SW480 (cell line): ENCODE data around the gene CD40LG.
A peak's percentile ranks its signal among the peaks of the same experiment; 100 is the strongest.

ENCODE experiments used
- DNase-seq: peaks from one replicate; pipeline ENCODE4 v3.0.0-alpha.2; 2016; ENCODE audit warnings: low spot score

CD40LG gene

GRCh38 chrX:136652822-136653723 is 5.1 kb downstream of the CD40LG start:
- DNase-seq = no peak

DNA sequence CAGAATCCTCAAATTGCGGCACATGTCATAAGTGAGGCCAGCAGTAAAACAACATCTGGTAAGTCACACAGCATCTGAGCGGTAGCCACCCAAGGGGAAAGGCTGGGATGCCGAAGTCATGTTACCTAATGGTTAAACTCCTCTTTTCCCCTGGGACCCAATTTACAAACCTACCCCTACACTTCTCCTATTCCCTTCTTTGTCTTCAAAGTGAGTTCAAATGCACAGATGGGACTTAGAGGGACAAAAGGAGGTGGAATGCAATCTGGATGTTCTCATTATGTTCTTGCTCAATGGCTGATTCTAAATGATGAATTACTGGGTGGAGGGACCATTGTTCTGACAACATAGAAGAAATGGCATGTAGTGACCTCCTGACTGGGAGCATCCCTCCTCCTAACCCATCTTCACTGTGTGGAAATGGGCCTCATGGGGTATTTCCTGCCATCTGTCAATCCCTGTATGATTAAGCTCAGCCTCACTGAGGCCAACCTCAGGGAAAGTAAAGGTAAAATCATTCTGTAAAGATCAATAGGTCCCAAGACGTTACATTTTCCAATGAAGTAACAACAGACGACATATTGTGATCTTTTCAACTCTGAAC is 8.5 kb downstream of the CD40LG start:
- DNase-seq = no peak

- DNase-seq = no peak
Observed at GRCh38 chrX:136658151-136658550, 10.2 kb downstream of the CD40LG start.

- no peak for DNase-seq
Observed at GRCh38 chrX:136659174-136659573, 11.2 kb downstream of the CD40LG start.

GRCh38 chrX:136660896-136661295 is 12.9 kb downstream of the CD40LG start:
- DNase-seq = no peak

GRCh38 chrX:136662104-136662503 is 14.1 kb downstream of the CD40LG start:
- DNase-seq = no peak

- no peak for DNase-seq
Observed at GRCh38 chrX:136662976-136663375, 15.0 kb downstream of the CD40LG start.

- no peak for DNase-seq
Observed at GRCh38 chrX:136665258-136665900, 17.4 kb downstream of the CD40LG start.

DNA sequence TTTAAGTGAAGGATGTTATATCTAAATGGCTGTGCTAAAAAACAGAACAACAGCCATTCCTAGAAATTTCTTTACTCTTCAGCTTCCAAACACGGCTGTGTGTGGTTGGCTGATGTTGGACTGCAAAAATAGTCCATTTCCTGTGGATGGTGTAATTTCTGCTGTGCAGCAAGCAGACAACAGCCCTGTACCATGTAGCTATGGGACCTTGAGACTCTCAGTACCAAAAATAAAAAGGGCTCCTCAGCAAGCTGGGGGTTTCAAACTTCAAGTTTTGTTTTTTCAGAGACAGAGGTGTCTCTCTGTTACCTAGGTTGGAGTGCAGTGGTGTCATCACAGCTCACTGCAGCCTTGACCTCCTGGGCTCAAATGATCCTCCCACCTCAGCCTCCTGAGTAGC is 18.1 kb downstream of the CD40LG start:
- no peak for DNase-seq

- no peak for DNase-seq
Observed at GRCh38 chrX:136667446-136668168, 19.6 kb downstream of the CD40LG start.

GRCh38 chrX:136671006-136671610 is 23.1 kb downstream of the CD40LG start:
- DNase-seq = no peak

DNA sequence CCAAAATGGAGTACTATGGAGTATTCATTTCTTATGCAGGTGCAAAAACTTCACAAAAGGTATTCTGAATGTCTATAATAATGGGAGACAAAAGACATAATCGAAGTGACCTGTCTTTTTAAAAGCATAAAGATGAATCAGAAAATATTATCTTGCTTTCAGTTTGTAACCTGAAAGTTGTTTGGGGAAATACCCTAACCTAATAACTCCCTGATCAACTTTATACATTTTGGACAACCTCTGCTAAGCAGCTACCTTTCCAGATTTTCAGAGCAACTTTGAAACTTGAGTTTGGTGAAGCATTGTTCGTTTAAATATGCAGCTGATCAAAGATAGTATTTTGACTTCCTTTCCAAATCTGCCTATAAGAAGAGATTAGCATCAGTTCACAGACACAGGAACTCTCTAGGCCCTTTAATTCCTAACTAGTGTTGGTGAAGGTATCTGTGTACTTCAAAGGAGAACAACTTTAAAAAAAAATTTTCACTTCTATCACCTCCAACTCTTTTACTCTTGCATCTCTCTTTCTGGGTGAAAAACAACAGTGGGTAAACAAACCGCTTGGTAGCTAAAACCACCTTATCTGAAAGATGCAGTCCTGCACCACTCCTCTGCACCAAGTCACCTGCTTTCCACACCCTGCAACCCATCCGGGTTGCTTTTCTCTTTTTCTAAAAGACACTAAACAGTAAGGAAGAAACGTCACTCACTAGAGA is 26.5 kb downstream of the CD40LG start:
- DNase-seq = no peak

DNA sequence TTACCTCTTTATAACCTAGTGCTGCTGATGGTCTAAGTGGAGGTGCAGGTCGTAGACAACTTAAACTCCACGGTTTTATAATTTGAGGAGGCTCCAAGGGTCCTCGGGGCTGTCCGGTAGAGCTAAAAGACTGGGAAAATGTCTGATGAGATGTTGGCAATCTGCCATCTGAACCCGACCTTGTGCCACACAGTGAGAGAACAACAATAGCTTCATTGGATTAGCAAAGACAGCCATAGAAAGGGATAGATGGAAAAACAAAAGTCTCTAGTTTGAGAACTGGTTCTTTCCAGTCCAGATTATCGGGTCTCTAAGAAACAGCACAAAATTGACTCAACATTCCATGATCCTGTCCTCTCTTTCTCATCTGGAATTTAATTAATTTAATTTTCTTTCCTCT is 31.6 kb downstream of the CD40LG start:
- no peak for DNase-seq

DNA sequence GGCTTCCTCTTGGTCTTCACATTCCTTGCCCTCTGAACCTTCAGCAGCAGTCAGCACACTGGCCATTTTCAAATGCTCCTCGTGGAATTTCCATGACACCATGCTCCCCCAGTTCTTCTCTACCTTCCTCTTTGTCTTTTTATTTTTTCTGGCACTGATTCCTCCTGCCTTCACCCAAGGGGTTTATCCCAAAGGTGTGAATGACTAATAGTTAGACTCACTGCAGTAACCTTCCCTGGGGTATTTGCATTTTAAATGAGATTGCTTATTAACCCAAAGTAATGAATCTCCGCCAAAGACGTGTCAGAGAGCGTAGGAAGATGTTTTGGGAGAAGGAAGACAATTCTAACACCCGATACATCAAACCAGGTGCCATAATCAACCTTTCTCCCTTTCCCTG is 36.2 kb downstream of the CD40LG start:
- DNase-seq = no peak

GRCh38 chrX:136687457-136687856 is 39.5 kb downstream of the CD40LG start:
- no peak for DNase-seq

DNA sequence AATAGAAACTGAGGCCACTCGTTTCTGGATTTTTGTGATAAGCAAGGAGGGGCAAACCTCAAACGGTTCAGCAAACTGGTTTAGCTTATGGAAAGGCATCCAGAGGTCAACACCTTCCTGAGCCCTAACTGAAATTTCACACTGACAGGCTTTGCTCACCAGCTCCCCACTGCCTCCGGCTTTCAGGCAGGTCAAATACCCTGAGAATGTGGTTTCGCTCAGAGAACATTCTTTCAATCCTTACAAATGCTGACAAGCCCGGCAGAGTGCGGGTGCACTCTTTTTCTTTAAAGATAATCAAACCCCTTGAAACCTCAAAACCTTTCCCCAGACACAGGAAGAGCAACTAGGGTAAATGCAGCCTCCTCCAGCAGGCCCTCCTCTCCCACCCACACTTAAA is 41.5 kb downstream of the CD40LG start:
- DNase-seq = no peak

DNA sequence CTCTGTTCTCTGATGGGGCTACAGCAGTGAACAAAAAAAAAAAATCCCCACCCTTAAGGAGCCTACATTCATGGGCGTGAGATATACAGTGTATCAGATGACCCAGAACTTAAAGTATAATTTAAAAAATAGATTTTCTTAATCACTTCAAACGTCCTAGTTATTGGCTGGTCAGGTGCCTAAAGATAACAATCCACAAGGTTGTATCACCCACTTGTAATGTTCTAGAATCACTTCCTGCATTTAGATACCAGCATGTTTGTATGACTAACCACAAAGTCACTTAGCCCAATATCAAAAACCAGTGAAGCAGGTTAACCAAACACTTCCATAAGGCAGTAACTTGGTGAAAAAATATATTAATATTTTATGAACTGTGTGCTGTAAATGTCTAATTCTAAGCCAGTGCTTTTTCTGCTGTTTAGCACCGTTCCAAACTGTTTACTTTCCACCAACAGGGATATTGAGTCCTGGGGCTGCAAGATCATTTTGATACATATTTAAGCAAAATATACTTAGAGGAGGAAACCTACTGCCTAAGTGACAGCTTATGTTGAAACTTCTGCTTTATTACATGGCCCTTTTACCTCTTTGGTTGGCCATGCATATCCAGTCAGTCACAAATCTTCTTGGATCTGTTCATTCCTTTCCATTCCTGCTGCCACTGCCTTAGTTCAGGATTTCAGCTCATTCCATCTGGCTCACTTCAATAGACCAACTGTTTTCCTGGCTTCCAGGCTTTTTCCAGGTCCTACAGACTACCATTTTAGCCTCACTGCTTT is 43.3 kb downstream of the CD40LG start:
- DNase-seq = peak; percentile 2

DNA sequence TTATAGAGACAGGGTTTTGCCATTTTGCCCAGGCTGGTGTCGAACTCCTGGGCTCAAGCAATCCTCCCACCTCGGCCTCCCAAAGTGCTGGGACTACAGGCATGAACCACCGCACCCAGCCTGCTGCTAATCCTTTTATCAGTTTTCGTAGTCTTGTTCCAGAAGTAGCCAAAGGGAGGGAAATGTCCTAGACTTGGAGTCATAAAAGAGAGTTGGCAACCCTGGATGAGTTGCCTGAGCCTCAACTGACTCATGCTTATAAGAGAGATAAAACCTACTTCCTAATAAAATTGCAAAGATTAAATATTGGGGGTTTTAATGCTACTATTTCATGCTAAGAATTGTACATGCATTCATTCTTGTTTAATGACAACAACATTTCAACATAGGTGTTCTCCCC is 44.3 kb downstream of the CD40LG start:
- DNase-seq = no peak

GRCh38 chrX:136694431-136695087 is 46.6 kb downstream of the CD40LG start:
- DNase-seq = peak; percentile 39

- DNase-seq = no peak
Observed at GRCh38 chrX:136697156-136697555, 49.2 kb downstream of the CD40LG start.
